ENCODE data around the gene CCDC70.

CCDC70 gene

DNA sequence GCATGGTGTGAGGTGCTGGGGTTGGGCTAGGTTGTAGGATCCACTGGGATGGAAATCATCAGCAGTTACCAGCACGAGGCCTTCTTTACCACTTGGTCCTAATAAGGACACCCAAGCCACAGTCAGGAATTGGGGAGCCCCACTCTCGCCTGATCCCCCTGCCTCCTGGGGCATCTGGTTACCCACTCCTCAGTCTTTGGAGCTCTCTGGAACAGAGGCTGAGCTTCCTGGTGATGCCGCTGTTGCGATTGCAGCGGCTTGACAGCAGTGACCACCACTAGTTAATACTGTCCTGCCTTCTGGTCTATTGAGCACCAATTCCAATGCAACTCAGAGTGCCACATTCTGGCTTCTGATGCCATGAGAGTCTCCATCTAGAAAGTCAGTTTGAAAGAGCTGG is 30.2 kb upstream of the CCDC70 start:
- DNase-seq = no peak

DNA sequence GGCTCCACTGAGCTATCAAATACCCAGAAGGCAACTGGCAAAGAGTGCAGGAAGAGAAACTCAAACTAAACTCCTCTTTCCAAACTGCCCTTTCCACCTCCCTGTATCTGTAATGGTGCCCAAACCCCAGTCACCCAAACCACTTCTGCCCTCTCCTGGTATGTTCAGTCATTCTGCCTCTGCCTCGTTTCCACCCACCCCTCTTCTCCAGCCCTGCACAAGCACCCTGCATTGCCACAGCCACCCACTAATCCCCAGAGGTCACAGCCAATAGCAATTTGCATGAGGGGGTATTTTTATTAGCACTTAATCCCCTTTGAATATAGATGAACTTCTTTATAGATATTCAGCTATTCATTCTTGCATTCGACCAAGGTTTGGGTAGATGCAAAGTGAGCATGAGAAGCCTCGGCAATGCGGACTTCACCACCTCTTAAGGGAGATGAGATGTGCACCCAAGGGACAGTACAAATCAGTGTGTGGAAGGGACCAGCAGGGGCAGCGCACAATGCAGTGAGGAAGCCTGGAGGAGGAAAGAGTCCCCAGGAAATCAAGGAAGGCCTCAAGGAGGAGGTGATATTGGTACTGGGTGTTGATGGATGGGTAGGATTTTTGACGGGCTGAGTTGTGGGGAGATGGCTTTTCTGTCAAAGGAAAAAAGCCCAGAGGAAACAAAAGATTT is 29.2 kb upstream of the CCDC70 start:
- DNase-seq = no peak

- DNase-seq = no peak
These were observed 27.8 kb upstream of the CCDC70 start for GRCh38 chr13:51833980-51834379.

- no peak for DNase-seq
These were observed 27.1 kb upstream of the CCDC70 start for GRCh38 chr13:51834581-51835171.

DNA sequence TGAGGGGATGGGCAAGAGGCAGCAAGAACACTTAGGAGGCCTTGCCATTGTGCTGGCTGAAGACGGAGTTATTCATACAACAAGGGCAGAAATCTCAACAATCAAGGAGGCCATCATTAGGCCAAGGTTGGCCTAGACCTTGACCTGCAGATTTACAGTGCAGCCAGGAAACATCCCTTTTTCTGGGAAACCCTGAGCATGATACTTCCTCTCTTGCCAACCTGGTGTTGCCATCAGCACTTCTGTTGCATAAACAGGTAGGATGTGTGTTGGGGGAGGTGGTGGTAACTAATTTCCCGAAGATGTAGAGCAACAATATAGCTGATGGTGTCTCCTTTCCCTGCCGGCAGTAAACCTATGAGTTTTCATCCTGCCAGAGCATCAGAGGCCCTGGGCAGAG is 24.8 kb upstream of the CCDC70 start:
- DNase-seq = no peak

GRCh38 chr13:51838240-51838846 is 23.4 kb upstream of the CCDC70 start:
- DNase-seq = no peak

GRCh38 chr13:51839711-51840540 is 21.8 kb upstream of the CCDC70 start:
- DNase-seq = no peak

DNA sequence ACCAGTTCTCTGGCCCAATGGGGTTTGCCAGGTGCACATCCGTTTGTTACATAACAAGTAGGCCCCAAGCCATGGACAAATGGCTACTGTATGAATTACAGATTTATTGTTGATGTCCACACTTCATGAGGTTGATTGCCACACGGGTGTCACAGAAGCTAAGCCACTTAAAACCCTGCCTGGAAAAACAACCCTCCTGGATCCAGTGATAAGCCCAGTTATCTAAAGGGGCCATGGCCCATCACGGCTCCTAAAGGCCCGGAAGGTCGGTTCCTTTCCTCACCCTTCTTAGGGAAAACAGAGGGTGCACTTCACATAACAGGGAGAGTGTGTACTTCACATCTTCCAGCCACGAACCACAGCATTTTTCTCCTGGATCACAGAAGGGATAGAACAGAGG is 20.9 kb upstream of the CCDC70 start:
- no peak for DNase-seq

- no peak for DNase-seq
These were observed 20.0 kb upstream of the CCDC70 start for GRCh38 chr13:51841732-51842131.

DNA sequence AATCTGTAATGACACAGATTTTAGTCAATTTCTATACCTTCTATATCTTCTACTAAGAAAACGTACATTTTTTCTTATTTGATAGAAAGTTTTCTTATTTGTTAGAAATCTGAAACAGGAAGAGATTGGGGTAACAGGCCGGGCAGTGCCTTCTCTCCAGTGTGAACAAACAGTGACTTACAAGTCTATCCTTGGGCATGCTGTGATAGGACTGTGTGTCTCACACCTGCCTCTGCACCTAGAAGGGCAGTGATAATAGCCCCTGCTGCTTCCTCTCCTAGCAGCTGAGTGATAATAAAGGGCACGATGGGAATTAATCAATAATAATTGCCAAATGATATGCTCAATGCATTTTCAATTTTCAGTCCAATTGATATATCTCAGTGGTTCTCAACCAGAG is 18.2 kb upstream of the CCDC70 start:
- DNase-seq = no peak

GRCh38 chr13:51844862-51845573 is 16.8 kb upstream of the CCDC70 start, which contains the start of gene TMEM272:
TSS of gene TMEM272 (minus strand) at chr13:51845177. CDS start at chr13:51838530, 6,647 bp downstream.
- DNase-seq = peak; percentile 12

GRCh38 chr13:51845574-51846318 is 16.0 kb upstream of the CCDC70 start:
- DNase-seq = no peak

DNA sequence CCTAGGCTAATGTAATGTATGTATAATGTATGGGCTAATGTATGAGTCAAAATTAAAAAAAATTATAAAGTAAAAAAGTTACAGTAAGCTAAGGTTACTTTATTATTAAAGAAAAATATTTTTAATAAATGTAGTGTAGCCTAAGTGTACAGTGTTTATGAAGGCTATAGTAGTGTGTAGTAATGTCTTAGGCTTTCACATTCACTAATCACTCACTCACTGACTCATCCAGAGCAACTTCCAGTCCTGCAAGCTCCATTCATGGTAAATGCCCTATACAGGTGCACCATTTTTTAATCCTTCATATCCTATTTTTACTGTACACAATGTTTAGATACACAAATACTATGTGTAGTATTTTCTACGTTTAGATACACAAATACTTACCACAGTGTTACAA is 15.0 kb upstream of the CCDC70 start:
- no peak for DNase-seq

DNA sequence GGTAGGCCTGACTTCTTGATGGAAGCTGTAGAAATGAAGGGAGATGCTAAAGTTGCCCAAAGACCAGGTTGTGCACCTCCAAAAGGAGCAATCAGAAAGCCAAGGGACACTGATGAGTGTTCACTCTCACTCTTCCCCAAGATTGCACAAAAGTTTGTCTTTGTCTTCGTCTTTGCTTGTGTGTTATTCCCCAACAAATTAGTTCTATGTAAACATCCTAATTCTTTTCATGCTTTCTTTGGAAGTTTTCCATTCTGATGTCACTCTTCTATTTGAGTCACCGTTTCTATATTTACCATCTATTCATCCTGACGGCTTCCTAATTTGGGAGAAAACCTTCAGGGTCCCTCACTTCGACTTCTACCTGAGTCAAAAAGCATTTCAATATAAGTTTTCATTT is 13.1 kb upstream of the CCDC70 start:
- no peak for DNase-seq

GRCh38 chr13:51849145-51850101 is 12.3 kb upstream of the CCDC70 start:
- DNase-seq = no peak

DNA sequence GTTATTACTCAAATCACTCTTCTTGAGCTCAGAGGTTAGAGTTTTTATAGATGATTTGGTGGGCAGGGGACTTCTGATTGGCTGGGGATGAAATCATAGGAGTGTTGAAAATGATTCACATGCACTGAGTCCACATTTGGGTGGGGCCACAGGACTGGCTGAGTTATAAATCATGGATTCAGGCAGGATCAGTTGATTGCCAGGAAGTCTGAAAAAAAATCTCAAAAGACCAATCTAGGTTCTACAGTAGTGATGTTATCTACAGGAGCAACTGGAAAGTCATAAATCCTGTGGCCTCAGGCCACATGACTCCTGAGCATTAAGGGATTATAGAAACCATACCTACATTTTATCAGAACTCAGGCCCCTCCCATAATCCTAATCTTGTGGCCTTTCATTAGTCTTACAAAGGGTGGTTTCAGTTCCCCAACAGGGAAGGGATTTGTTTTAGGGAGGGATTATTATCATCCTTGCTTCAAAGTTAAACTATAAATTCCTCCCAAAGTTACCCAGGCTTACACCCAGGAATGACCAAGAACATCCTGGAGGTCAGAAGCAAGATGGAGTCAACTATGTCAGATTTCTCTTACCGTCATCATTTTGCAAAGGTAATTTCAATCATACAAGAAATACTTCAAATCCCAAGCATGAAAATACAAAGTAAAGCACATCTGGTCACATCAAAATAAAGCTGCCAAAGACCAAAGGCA is 5.6 kb upstream of the CCDC70 start:
- DNase-seq = no peak

DNA sequence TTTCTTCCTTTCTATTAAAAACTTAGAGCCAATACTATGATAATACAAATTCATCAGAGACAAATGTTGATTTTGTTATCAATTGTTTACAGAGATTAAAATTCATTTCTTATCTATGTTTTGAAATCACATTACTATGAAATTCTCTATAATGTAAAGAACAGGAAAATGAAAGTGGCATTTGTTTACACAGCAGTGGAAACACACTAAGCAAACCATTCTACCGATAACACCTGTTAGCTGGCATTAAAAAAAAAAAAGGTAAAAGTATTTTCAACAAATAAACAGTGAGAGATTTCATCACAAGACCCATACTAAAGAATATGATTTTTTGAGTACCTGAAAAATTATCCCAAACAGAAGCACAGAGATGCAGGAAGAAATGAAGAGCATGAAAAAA is 4.8 kb upstream of the CCDC70 start:
- no peak for DNase-seq

GRCh38 chr13:51858433-51859247 is 3.1 kb upstream of the CCDC70 start:
- no peak for DNase-seq

GRCh38 chr13:51862957-51863356 is 1.2 kb downstream of the CCDC70 start:
- DNase-seq = no peak

Measured in GOT3 (cell line).